Fibroblast of pulmonary artery (primary cell): ENCODE results near the gene CRYGN.
A peak's percentile ranks its signal among the peaks of the same experiment; 100 is the strongest.

ENCODE experiments used
- DNase-seq: peaks from one replicate; pipeline ENCODE4 v3.0.0-alpha.2; 2010; ENCODE audit warnings: low read depth
- H3K4me3 ChIP-seq: replicated peaks from 2 replicates; pipeline ENCODE4 v1.5.1; 2011; ENCODE audit warnings: low read depth, mild to moderate bottlenecking, control low read depth, low read length, moderate library complexity
- TF ChIP-seq, protein P1 (sequence below): IDR thresholded peaks from 2 replicates; pipeline ENCODE4 v1.5.1; 2011; ENCODE audit warnings: mild to moderate bottlenecking, control low read depth, low read length, inconsistent platforms; ENCODE audit errors: missing control alignments

CRYGN gene

DNA sequence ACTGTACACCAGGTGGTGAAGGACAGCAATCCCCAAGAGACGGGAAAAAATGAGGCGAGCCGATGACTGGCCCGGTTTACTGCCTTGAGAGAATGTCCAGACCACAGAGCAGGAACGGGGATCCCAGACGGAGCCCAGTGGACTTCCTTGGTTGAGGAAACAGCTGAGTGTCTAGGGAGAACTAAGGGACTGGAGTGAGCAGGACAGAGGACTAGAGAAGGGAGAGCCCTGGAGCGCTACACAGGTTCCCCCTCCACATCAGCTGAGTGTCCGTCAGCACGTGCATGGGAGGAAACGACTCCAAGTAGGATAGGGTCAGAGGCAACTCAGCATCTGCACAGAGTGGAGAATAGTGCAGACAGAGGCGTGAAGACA is 23.0 kb downstream of the CRYGN start:
- peak; percentile 39 for DNase-seq
- no peak overlapping the region for H3K4me3 ChIP-seq
- TF ChIP-seq, protein P1, sequence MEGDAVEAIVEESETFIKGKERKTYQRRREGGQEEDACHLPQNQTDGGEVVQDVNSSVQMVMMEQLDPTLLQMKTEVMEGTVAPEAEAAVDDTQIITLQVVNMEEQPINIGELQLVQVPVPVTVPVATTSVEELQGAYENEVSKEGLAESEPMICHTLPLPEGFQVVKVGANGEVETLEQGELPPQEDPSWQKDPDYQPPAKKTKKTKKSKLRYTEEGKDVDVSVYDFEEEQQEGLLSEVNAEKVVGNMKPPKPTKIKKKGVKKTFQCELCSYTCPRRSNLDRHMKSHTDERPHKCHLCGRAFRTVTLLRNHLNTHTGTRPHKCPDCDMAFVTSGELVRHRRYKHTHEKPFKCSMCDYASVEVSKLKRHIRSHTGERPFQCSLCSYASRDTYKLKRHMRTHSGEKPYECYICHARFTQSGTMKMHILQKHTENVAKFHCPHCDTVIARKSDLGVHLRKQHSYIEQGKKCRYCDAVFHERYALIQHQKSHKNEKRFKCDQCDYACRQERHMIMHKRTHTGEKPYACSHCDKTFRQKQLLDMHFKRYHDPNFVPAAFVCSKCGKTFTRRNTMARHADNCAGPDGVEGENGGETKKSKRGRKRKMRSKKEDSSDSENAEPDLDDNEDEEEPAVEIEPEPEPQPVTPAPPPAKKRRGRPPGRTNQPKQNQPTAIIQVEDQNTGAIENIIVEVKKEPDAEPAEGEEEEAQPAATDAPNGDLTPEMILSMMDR: no peak

- H3K4me3 ChIP-seq: no peak overlapping the region
- TF ChIP-seq, protein P1: no peak
- DNase-seq: no peak
Measured at GRCh38 chr7:151416112-151416940, 23.6 kb downstream of the CRYGN start.

GRCh38 chr7:151415375-151416105 is 24.4 kb downstream of the CRYGN start:
- DNase-seq: peak; percentile 76
- no peak overlapping the region for H3K4me3 ChIP-seq

GRCh38 chr7:151413241-151413640 is 26.7 kb downstream of the CRYGN start:
- TF ChIP-seq, protein P1: no peak
- no peak for DNase-seq
- H3K4me3 ChIP-seq: no peak overlapping the region

More at GRCh38 chr7:151415375-151416105, 24.4 kb downstream of the CRYGN start:
- TF ChIP-seq, protein P1: no peak

GRCh38 chr7:151412318-151412717 is 27.6 kb downstream of the CRYGN start:
- no peak overlapping the region for H3K4me3 ChIP-seq
- DNase-seq: no peak
- TF ChIP-seq, protein P1: no peak

DNA sequence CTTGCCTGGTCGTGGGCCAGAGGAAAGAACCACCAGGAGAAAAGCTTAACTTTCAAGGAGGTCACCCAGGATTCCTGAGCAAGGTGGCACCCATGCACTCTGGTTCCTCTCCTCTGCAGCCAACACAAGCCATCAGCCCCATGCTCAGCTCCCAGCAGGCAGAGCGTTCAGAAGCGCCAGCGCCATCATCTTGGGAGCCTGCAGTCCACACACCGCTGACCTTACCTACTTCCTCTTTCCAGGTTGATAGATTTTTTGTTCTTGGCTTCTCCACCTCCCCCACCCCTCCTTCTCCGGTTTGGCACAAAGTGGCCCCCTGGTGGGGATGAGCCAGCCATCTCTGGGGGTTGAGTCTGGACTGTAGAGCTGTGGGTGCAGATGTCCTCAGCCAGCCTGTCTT is 28.4 kb downstream of the CRYGN start:
- no peak for DNase-seq
- no peak overlapping the region for H3K4me3 ChIP-seq
- TF ChIP-seq, protein P1: no peak
